Gastrocnemius medialis (tissue), 4 donors: ENCODE measurements around the gene LYPD4.

ENCODE experiments used
- CTCF ChIP-seq, 5 experiments: fragments of 450-650 bp in 3 of 5; fragments of 200-600 bp in 2 of 5; sonication (generic) in 2 of 5; IDR thresholded peaks in 4 of 5; conservative IDR thresholded peaks in 1 of 5; 1 replicate in 4 of 5; 2 replicates in 1 of 5; pipeline ENCODE4 v1.5.1; 2016 to 2019; ENCODE audit warnings: antibody characterized with exemption in 5 of 5, mild to moderate bottlenecking in 3 of 5, moderate library complexity in 3 of 5
- POLR2A ChIP-seq, 2 donors: fragments of 450-650 bp; IDR thresholded peaks; one replicate each; pipeline ENCODE4 v1.6.1; 2017; ENCODE audit warnings: antibody characterized with exemption in 2 of 2, mild to moderate bottlenecking in 2 of 2, moderate library complexity in 2 of 2

GRCh38 chr19:41879080-41879479, 34.6 kb upstream of the LYPD4 start:
- TF ChIP-seq CTCF (IDR thresholded peaks at IDR 0.05 in 4 of 5, conservative IDR thresholded peaks at IDR 0.05 in 1 of 5) (no peak), POLR2A (IDR thresholded peaks at IDR 0.05) (no peak)
